GM12891 (cell line): Measurements from ENCODE around the gene TMEM145.

Source experiments
- PAX5 ChIP-seq: IDR thresholded peaks from 2 replicates; pipeline ENCODE4 v1.6.1; 2011; ENCODE audit warnings: low read length, moderate library complexity, mild to moderate bottlenecking; ENCODE audit not compliant: insufficient read depth, severe bottlenecking
- POLR2A ChIP-seq: IDR thresholded peaks from 2 replicates; pipeline ENCODE4 v1.6.1; 2011; ENCODE audit warnings: low read depth, low read length, control low read depth
- POLR2AphosphoS5 ChIP-seq: IDR thresholded peaks from 2 replicates; pipeline ENCODE4 v1.6.1; 2011; ENCODE audit warnings: low read depth, low read length, control low read depth
- POU2F2 ChIP-seq: IDR thresholded peaks from 2 replicates; pipeline ENCODE4 v1.6.1; 2011; ENCODE audit warnings: low read depth, mild to moderate bottlenecking, control low read depth, low read length, moderate library complexity
- SPI1 ChIP-seq: IDR thresholded peaks from 2 replicates; pipeline ENCODE4 v1.6.1; 2011; ENCODE audit warnings: low read depth, low read length, control low read depth
- TAF1 ChIP-seq: IDR thresholded peaks from 2 replicates; pipeline ENCODE4 v1.6.1; 2011; ENCODE audit warnings: low read depth, low read length, control low read depth

DNA sequence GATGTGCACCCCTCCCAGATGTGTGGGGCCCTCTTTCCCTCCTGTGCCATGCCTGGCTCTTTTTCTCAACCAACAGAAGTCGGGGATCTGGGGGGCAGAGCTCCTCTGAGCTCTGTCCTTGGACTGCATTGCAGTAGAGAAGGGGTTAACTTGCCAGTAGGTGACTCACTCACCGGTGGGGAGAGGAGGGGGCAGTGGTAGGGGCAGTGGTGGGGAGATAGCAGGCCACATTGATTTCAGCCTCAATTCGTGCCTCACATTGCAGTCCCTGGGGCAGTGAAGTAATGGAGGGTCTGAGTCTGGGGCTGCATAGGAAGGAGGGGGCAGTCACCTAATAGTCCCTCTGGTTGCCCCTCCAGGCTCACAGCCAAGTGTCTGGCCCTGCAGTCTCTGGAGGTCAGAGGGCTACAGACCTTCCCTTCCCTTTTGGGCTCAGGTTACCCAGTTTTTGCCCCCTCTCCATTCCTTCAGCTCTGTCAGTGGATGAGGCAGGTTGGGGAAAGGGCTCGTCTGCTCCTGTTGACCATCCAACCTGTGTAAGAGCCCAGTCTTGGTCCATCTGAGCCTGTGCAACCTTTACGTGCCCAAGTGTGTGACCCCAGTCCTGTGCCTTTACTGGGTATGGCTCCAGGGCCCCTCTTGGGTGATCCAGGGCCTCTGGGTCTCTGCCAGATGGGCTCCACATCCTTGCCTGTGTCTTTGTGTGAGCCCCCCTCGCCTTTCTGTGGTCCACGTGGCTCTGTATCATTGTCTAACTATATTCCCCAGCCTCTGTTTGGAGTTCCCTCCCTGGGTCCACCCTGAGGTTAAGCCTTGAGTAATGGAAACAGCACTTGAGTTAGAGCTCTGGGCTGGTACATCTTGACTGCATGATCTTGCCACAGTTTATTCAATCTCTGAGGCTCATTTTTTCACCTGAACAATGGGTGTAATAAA, 31.0 kb upstream of the TMEM145 start:
- TF ChIP-seq POLR2AphosphoS5 (no peak), POLR2A (no peak), TAF1 (no peak), SPI1 (no peak), PAX5 (no peak), POU2F2 (no peak)
